Measurements from ENCODE around the gene OR6S1.

DNA sequence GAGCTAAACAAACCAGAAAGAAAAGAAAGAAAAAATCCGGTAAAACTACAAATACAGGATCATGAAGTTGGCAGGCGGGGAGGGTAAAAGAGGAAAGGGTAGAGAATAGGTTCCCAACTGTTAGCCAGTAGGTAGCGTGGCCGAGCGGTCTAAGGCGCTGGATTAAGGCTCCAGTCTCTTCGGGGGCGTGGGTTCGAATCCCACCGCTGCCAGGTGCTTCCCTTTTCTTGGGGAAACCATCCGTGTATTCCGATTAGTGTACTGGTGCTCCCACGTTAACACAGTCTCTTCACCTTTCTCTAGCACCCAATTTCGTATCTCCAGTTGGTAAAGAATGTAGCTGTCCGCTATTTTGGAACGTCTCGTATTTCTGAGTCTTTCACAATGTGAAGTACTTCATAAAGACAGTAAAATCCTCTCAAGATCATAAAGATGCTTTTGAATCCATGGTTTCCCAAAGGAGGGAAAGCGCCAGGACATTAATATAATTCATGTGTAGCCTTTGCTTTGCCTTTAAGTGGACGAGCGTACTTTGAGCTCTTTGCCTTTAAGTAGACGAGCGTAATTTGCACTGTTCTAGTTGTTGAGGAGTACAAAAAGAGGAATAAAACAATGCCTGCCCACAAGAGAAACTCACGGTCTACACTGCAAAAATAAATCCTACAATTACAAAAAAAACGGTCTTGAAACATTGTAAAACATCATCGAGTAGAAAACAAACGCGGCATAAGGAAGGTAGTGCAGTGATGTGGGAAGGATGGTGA, 31.3 kb downstream of the OR6S1 start:
- TF ChIP-seq, protein P1, sequence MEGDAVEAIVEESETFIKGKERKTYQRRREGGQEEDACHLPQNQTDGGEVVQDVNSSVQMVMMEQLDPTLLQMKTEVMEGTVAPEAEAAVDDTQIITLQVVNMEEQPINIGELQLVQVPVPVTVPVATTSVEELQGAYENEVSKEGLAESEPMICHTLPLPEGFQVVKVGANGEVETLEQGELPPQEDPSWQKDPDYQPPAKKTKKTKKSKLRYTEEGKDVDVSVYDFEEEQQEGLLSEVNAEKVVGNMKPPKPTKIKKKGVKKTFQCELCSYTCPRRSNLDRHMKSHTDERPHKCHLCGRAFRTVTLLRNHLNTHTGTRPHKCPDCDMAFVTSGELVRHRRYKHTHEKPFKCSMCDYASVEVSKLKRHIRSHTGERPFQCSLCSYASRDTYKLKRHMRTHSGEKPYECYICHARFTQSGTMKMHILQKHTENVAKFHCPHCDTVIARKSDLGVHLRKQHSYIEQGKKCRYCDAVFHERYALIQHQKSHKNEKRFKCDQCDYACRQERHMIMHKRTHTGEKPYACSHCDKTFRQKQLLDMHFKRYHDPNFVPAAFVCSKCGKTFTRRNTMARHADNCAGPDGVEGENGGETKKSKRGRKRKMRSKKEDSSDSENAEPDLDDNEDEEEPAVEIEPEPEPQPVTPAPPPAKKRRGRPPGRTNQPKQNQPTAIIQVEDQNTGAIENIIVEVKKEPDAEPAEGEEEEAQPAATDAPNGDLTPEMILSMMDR (IDR thresholded peaks at IDR 0.05) = no peak
- no peak for TF ChIP-seq POLR2A (IDR thresholded peaks at IDR 0.05)
- no peak for TF ChIP-seq EP300 (IDR thresholded peaks at IDR 0.05)
